GM12801 (cell line): ENCODE data around the gene NUDT2.

Experiments
- CTCF ChIP-seq: IDR thresholded peaks from one replicate; pipeline ENCODE4 v1.5.1; 2011; ENCODE audit warnings: control low read depth; ENCODE audit not compliant: insufficient read length; ENCODE audit errors: extremely low read depth

Gene NUDT2

GRCh38 chr9:34328987-34329832 lies at the start of gene NUDT2, which contains the start of gene KIF24:
Gene NUDT2 (plus strand): TSS chr9:34329569. CDS start chr9:34339040, 9,471 bp downstream.
Gene KIF24 (minus strand): TSS chr9:34329268. CDS start chr9:34311346, 17,922 bp downstream.
- TF ChIP-seq CTCF = no peak

- TF ChIP-seq CTCF = no peak
These were observed 47.3 kb upstream of the NUDT2 start for GRCh38 chr9:34282096-34282495.

GRCh38 chr9:34289159-34289558 lies 40.2 kb upstream of the NUDT2 start:
- TF ChIP-seq CTCF = no peak

DNA sequence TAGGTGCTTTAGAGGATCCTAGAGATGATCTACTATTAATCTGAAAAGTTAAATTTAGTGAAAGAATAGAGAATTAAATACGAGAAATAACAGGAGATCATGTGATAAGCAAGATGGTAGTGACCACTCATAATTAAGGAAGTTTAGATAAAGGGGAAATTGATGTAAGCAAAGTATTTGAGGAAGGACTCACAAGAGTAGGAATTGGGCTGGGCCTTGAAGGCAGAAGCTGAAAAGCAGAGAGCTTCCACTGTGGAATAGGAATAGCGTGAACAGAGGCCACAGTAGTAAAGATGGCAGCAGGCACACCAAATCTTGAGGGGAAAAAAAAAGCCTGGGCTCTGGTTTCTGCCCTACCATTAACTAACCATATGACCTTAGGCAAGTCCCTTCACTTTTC lies 38.3 kb upstream of the NUDT2 start:
- no peak for TF ChIP-seq CTCF

DNA sequence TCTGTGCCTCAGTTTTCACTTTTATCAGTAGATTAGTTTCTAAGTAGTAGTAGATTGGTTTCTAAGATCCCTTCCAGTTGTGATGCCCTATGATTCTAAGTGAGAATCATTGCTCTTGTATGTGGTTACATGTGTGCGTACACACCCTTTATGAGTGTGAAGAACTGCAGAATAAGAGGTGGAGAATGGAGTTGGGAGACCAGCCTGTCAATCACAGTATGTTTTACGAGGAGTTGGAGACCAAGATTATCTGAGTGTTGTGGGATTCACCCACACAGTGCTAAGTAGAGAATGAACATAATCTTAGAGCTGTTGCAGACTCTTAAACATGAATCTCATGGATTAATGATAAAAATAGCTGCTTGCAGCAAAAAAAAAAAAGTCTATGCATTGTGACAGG lies 37.9 kb upstream of the NUDT2 start:
- no peak for TF ChIP-seq CTCF

DNA sequence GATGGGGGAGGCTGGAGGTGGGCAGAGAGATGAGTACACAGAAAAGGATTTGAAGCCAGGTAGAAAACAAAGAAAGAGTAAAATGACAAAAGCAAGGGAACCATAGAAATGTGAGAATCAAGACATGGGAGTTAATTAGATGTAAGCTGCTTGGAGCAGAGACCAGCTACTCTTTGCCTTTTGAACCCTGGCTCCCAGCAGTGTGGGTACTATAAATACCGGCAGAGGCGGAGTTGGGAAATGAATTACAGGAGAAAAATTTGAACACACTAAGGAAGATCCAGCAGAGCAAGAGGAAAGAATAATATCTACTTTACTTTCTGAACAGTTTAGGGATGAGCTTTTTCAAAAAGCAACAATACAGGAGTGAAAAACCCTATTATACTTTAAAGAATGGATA lies 36.8 kb upstream of the NUDT2 start:
- TF ChIP-seq CTCF = no peak

GRCh38 chr9:34310215-34310614 lies 19.2 kb upstream of the NUDT2 start:
- TF ChIP-seq CTCF = no peak
